H1 (cell line): ENCODE data around the gene STARD3. TPM values are rescaled to one million over a fixed set of nuclear protein-coding genes. Genes with fewer than 3 reads are reported as not detected.

ENCODE experiments used
- CTCF ChIA-PET: fragments of 300-600 bp; sonication (Branson Sonifier 250); formaldehyde crosslinking; loops from one replicate; lab custom pipeline; 2021; ENCODE audit not compliant: partially characterized antibody; lab: Charles Lee
- POLR2A ChIA-PET: fragments of 300-600 bp; sonication (Branson Sonifier 250); formaldehyde crosslinking; loops from one replicate; lab custom pipeline; 2021; ENCODE audit warnings: inconsistent platforms; ENCODE audit not compliant: partially characterized antibody; lab: Charles Lee
- DNase-seq, 2 experiments: peaks; one replicate each; pipeline versions ENCODE4 v3.0.0 to v3.0.0-alpha.2; 2010 to 2022; ENCODE audit warnings: low spot score in 2 of 2, low read depth in 1 of 2, mixed read lengths in 1 of 2
- FAIRE-seq: peaks from 2 replicates; lab custom pipeline; 2011; peaks lifted over from hg19 to GRCh38; lab: Jason Lieb, UNC
- H2AFZ ChIP-seq: 2 replicates; pipeline ENCODE4 v1.8.1; 2012; ENCODE audit warnings: low read length, inconsistent platforms
- H2AK5ac ChIP-seq: 2 replicates; pipeline ENCODE4 v1.6.1; 2013; ENCODE audit warnings: low read depth, low read length
- H2BK120ac ChIP-seq: replicated peaks from 2 replicates; pipeline ENCODE3; 2013; ENCODE audit warnings: low read depth, low read length, inconsistent platforms
- H2BK12ac ChIP-seq: 2 replicates; pipeline ENCODE4 v1.6.1; 2013; ENCODE audit warnings: low read depth, low read length
- H2BK15ac ChIP-seq: 2 replicates; pipeline ENCODE4 v1.6.1; 2013; ENCODE audit warnings: low read length
- H2BK20ac ChIP-seq: 2 replicates; pipeline ENCODE4 v1.6.1; 2013; ENCODE audit warnings: low read length
- H2BK5ac ChIP-seq: 2 replicates; pipeline ENCODE4 v1.6.1; 2013; ENCODE audit warnings: low read depth, low read length
- H3K14ac ChIP-seq: 2 replicates; pipeline ENCODE4 v1.6.1; 2013; ENCODE audit warnings: inconsistent platforms; ENCODE audit not compliant: insufficient read length
- H3K18ac ChIP-seq: 2 replicates; pipeline ENCODE4 v1.6.1; 2013; ENCODE audit warnings: low read length; ENCODE audit errors: extremely low read depth
- H3K23ac ChIP-seq: 2 replicates; pipeline ENCODE4 v1.6.1; 2013; ENCODE audit warnings: inconsistent platforms; ENCODE audit not compliant: insufficient read length
- H3K23me2 ChIP-seq: 2 replicates; pipeline ENCODE4 v1.6.1; 2013; ENCODE audit warnings: low read depth, low read length
- H3K27ac ChIP-seq: 2 replicates; pipeline ENCODE4 v1.6.1; 2011; ENCODE audit warnings: low read depth, low read length, inconsistent platforms
- H3K27me3 ChIP-seq, 4 experiments: replicated peaks in 1 of 4; 1 replicate in 1 of 4; 2 replicates in 3 of 4; pipeline versions ENCODE4 v1.6.1 to v1.8.1; 2011 to 2013; ENCODE audit warnings: low read length in 3 of 4, mild to moderate bottlenecking in 3 of 4, inconsistent platforms in 2 of 4, mixed read lengths in 2 of 4, moderate library complexity in 1 of 4; ENCODE audit not compliant: control insufficient read depth in 3 of 4, insufficient read depth in 3 of 4; ENCODE audit errors: extremely low read depth in 1 of 4
- H3K36me3 ChIP-seq, 4 experiments: 2 replicates each; pipeline versions ENCODE4 v1.6.1 to v1.8.1; 2011 to 2013; ENCODE audit warnings: mild to moderate bottlenecking in 4 of 4, low read length in 3 of 4, moderate library complexity in 2 of 4, control low read depth in 1 of 4, inconsistent platforms in 1 of 4; ENCODE audit not compliant: insufficient read depth in 4 of 4, control insufficient read depth in 2 of 4
- H3K4ac ChIP-seq: replicated peaks from 2 replicates; pipeline ENCODE3; 2013; ENCODE audit warnings: low read length, low read depth, mixed read lengths, inconsistent platforms; ENCODE audit not compliant: insufficient read length
- H3K4me1 ChIP-seq, 4 experiments: replicated peaks in 1 of 4; 1 replicate in 1 of 4; 2 replicates in 3 of 4; pipeline versions ENCODE4 v1.6.1 to v1.8.1; 2011 to 2013; ENCODE audit warnings: low read length in 3 of 4, inconsistent platforms in 2 of 4, mixed read lengths in 1 of 4; ENCODE audit not compliant: insufficient read depth in 4 of 4, control insufficient read depth in 3 of 4
- H3K4me2 ChIP-seq, 2 experiments: 2 replicates each; pipeline versions ENCODE4 v1.6.1 to v1.8.1; 2011 to 2013; ENCODE audit warnings: low read depth in 2 of 2, low read length in 2 of 2, control low read depth in 1 of 2, inconsistent platforms in 1 of 2, mild to moderate bottlenecking in 1 of 2; ENCODE audit not compliant: insufficient read depth in 1 of 2
- H3K4me3 ChIP-seq, 4 experiments: fragments of 200-600, 300-600 bp in 1 of 4; sonication (generic), shearing (Covaris generic), sonication (Bioruptor Twin) in 1 of 4; 2 replicates each; pipeline versions ENCODE4 v1.5.1 to v1.8.1; 2011 to 2016; ENCODE audit warnings: low read length in 4 of 4, low read depth in 3 of 4, control low read depth in 2 of 4, inconsistent platforms in 2 of 4, mild to moderate bottlenecking in 2 of 4, mixed read lengths in 1 of 4, moderate library complexity in 1 of 4; ENCODE audit not compliant: insufficient read depth in 2 of 4; ENCODE audit errors: extremely low read depth in 1 of 4
- H3K56ac ChIP-seq: replicated peaks from 2 replicates; pipeline ENCODE3; 2013; ENCODE audit warnings: low read depth, mild to moderate bottlenecking, mixed read lengths, low read length, inconsistent platforms; ENCODE audit not compliant: insufficient read length
- H3K79me1 ChIP-seq: 2 replicates; pipeline ENCODE4 v1.6.1; 2013; ENCODE audit warnings: low read depth, low read length, control low read depth
- H3K79me2 ChIP-seq, 2 experiments: 2 replicates each; pipeline versions ENCODE4 v1.6.1 to v1.8.1; 2012 to 2013; ENCODE audit warnings: low read length in 2 of 2, mild to moderate bottlenecking in 2 of 2, inconsistent platforms in 1 of 2; ENCODE audit not compliant: insufficient read depth in 2 of 2, control insufficient read depth in 1 of 2
- H3K9ac ChIP-seq, 4 experiments: replicated peaks in 1 of 4; 1 replicate in 1 of 4; 2 replicates in 3 of 4; pipeline versions ENCODE4 v1.6.1 to v1.8.1; 2011 to 2013; ENCODE audit warnings: low read depth in 3 of 4, low read length in 3 of 4, control low read depth in 2 of 4, mild to moderate bottlenecking in 2 of 4, moderate library complexity in 2 of 4, inconsistent platforms in 1 of 4; ENCODE audit errors: extremely low read depth in 1 of 4
- H3K9me3 ChIP-seq, 2 experiments: 2 replicates each; pipeline versions ENCODE4 v1.6.1 to v1.8.1; 2012 to 2013; ENCODE audit warnings: mild to moderate bottlenecking in 2 of 2, moderate library complexity in 2 of 2, control low read depth in 1 of 2, inconsistent platforms in 1 of 2, low read depth in 1 of 2, low read length in 1 of 2, mixed read lengths in 1 of 2; ENCODE audit not compliant: insufficient read depth in 2 of 2
- H4K20me1 ChIP-seq, 2 experiments: replicated peaks in 1 of 2; 2 replicates each; pipeline versions ENCODE3 to v1.8.1; 2011 to 2013; ENCODE audit warnings: inconsistent platforms in 2 of 2, low read length in 2 of 2, mild to moderate bottlenecking in 1 of 2; ENCODE audit not compliant: insufficient read depth in 2 of 2, control insufficient read depth in 1 of 2
- H4K5ac ChIP-seq: 2 replicates; pipeline ENCODE4 v1.6.1; 2013; ENCODE audit warnings: low read length, low read depth, mixed read lengths, inconsistent platforms; ENCODE audit not compliant: insufficient read length
- H4K8ac ChIP-seq: 2 replicates; pipeline ENCODE4 v1.8.0; 2013; ENCODE audit warnings: mild to moderate bottlenecking, moderate library complexity, low read length, inconsistent platforms; ENCODE audit not compliant: insufficient read depth; ENCODE audit errors: extremely low read depth
- H4K91ac ChIP-seq: replicated peaks from 2 replicates; pipeline ENCODE3; 2013; ENCODE audit warnings: low read length, mixed read lengths, inconsistent platforms; ENCODE audit not compliant: insufficient read length
- CEBPB ChIP-seq: IDR thresholded peaks from 2 replicates; pipeline ENCODE4 v1.6.1; 2012; ENCODE audit warnings: low read depth, low read length
- EP300 ChIP-seq, 2 experiments: IDR thresholded peaks; 1 replicate in 1 of 2; 2 replicates in 1 of 2; pipeline ENCODE4 v1.6.1; 2011 to 2012; ENCODE audit warnings: low read depth in 2 of 2, low read length in 2 of 2, mild to moderate bottlenecking in 2 of 2, borderline replicate concordance in 1 of 2, inconsistent platforms in 1 of 2, moderate library complexity in 1 of 2
- HDAC6 ChIP-seq: IDR thresholded peaks from one replicate; pipeline ENCODE4 v1.7.1; 2012; ENCODE audit warnings: low read depth, mild to moderate bottlenecking, inconsistent platforms, low read length, moderate library complexity
- KDM4A ChIP-seq: IDR thresholded peaks from one replicate; pipeline ENCODE4 v1.7.1; 2012; ENCODE audit warnings: low read depth, mild to moderate bottlenecking, moderate library complexity, low read length, inconsistent platforms; ENCODE audit not compliant: severe bottlenecking
- MAX ChIP-seq: IDR thresholded peaks from 2 replicates; pipeline ENCODE4 v1.6.1; 2012; ENCODE audit warnings: inconsistent platforms
- PHF8 ChIP-seq: fragments of 200-600 bp; sonication (generic); conservative IDR thresholded peaks from 2 replicates; pipeline ENCODE4 v1.7.1; 2012; ENCODE audit warnings: low read depth, mild to moderate bottlenecking, inconsistent platforms, low read length, moderate library complexity
- POLR2AphosphoS5 ChIP-seq: IDR thresholded peaks from 2 replicates; pipeline ENCODE4 v1.6.1; 2011; ENCODE audit warnings: low read depth, low read length
- SIX5 ChIP-seq: IDR thresholded peaks from 2 replicates; pipeline ENCODE4 v1.6.1; 2011; ENCODE audit warnings: mild to moderate bottlenecking, low read depth, low read length
- SP1 ChIP-seq: IDR thresholded peaks from 2 replicates; pipeline ENCODE4 v1.6.1; 2011; ENCODE audit warnings: low read depth, low read length
- SP4 ChIP-seq: IDR thresholded peaks from 2 replicates; pipeline ENCODE4 v1.6.1; 2012; ENCODE audit warnings: low read length, inconsistent platforms
- SRF ChIP-seq: IDR thresholded peaks from 2 replicates; pipeline ENCODE4 v1.6.1; 2011; ENCODE audit warnings: mild to moderate bottlenecking, low read depth, low read length, moderate library complexity
- TCF12 ChIP-seq: IDR thresholded peaks from 2 replicates; pipeline ENCODE4 v1.6.1; 2011; ENCODE audit warnings: low read depth, mild to moderate bottlenecking, low read length
- USF2 ChIP-seq: IDR thresholded peaks from 2 replicates; pipeline ENCODE4 v1.6.1; 2011; ENCODE audit warnings: low read length, improper control_type of control experiment
- WGBS, 2 experiments: shearing (Covaris generic) in 1 of 2; methylation state at CpG; one replicate each; pipeline versions ENCODE4 v1.1.6 to v1.1.7; 2013 to 2015; ENCODE audit warnings: low lambda C conversion rate in 2 of 2, mixed read lengths in 2 of 2, inconsistent platforms in 1 of 2, low coverage in 1 of 2, missing lambda C conversion rate in 1 of 2; ENCODE audit not compliant: insufficient replicate concordance in 2 of 2, insufficient coverage in 1 of 2, insufficient read length in 1 of 2; ENCODE audit errors: extremely low coverage in 1 of 2, missing lambda C conversion rate in 1 of 2; 5-methylcytosine and 5-hydroxymethylcytosine counted together
- polyA plus RNA-seq, 7 experiments: library from polyadenylated mRNA; depleted of rRNA in 3 of 7; stranded (reverse) in 5 of 7; unstranded in 2 of 7; fragments of >200 nt in 5 of 7; fragments of 200-250 nt in 2 of 7; gene quantifications; 1 replicate in 5 of 7; 2 replicates in 1 of 7; 4 replicates in 1 of 7; pipeline versions ENCODE4 v1.2.1 to v1.2.3, GENCODE V29; 2011 to 2013; ENCODE audit warnings: missing spikeins in 2 of 7, mixed read lengths in 2 of 7
- total RNA-seq: library from RNA; stranded (reverse); fragmentation: NEBNext Ultra II Directional; extraction: Animal tissue kit (Norgen Biotek cat#: 25700); gene quantifications from 2 replicates; pipeline ENCODE4 v1.2.1, GENCODE V29; 2021

The STARD3 gene
- total and polyA plus RNA-seq, 2 of the 8 experiments (the other 6 are each of a cell fraction or from before 2014, with no cell fraction given): 47.6 to 80.3 TPM

- Histone ChIP-seq H4K20me1 (peaks cover 3 to 29% of the 10 kb centered on the region in 2 experiments), H3K36me3 (no peaks in the 10 kb centered on the region), H3K23ac (no peak overlapping the region), H3K4me3 (no peak overlapping the region), H3K4ac (no peak overlapping the region), H4K91ac (no peak overlapping the region), H2BK120ac (no peak overlapping the region), H4K8ac (no peak overlapping the region), H2AFZ (no peak overlapping the region), H2BK20ac (no peak overlapping the region), H3K27me3 (0 out of 7 replicates have a peak, but pooled peaks cover 0 to 3% (median 0%) of the 10 kb centered on the region in 4 experiments), H3K4me1 (peaks cover 14 to 28% (median 20%) of the 10 kb centered on the region in 4 experiments), H2BK12ac (peak overlapping the region; percentile 84; the same call in 1 of the 2 replicates), H2AK5ac (0 out of 2 replicates have a peak overlapping the region, but pooled peaks have one; percentile 15), H2BK5ac (no peak overlapping the region), H3K9me3 (no peaks in the 10 kb centered on the region), H3K27ac (no peak overlapping the region), H3K56ac (no peak overlapping the region), H3K23me2 (peaks cover 8% of the 10 kb centered on the region; the same call in 1 of the 2 replicates), H3K18ac (no peak overlapping the region), H4K5ac (no peak overlapping the region), H3K9ac (no peak overlapping the region; a peak in 1 of 7 replicates), H2BK15ac (peak overlapping the region; percentile 34; the same call in 1 of the 2 replicates), H3K79me1 (peaks cover 40% of the 10 kb centered on the region), H3K4me2 (no peak overlapping the region), H3K14ac (no peak overlapping the region), H3K79me2 (peaks cover 8 to 68% of the 10 kb centered on the region in 2 experiments)
- ChIA-PET POLR2A (interaction anchor here (0.7 to 7.7 kb wide), 6 partner anchors 9 to 56 kb away, joined by 3 to 39 read pairs (median 3); no protein-coding TSS in a partner anchor), CTCF (interaction anchor here (0.6 to 49.2 kb wide), 6 partner anchors 11 to 135 kb away, joined by 3 to 1885 read pairs (median 72); partner anchors contain the start of genes ERBB2, PGAP3, PNMT and PPP1R1B)
- FAIRE-seq (no peak), DNase-seq (no peak)
- 98% methylated on average over 4 of the region's 4 CpGs; no CpG with 5 or more reads in 1 of the 2 experiments for WGBS, 2 experiments
- TF ChIP-seq CEBPB: no peak
- TF ChIP-seq PHF8: no peak
- no peak for TF ChIP-seq SP4
- TF ChIP-seq USF2: no peak
- no peak for TF ChIP-seq MAX
- no peak for TF ChIP-seq KDM4A
- TF ChIP-seq SP1: no peak
- TF ChIP-seq HDAC6: no peak
- no peak for TF ChIP-seq EP300 (IDR thresholded peaks at IDR 0.05; ENCODE audit: borderline replicate concordance in 1 of 2, low read depth in 2 of 2, low read length in 2 of 2)
- TF ChIP-seq SIX5: no peak
- TF ChIP-seq SRF: no peak
- TF ChIP-seq TCF12: no peak
- no peak for TF ChIP-seq POLR2AphosphoS5
Measured at GRCh38 chr17:39641097-39641496, 4.2 kb downstream of the STARD3 start.
